GM12878 (cell line): Measurements from ENCODE around the gene PI4KB. TPM values are rescaled to one million over a fixed set of nuclear protein-coding genes. Genes with fewer than 3 reads are reported as not detected.

ENCODE experiments used
- BACH1 ChIP-seq: fragments of 450-650 bp; IDR thresholded peaks from 2 replicates; pipeline ENCODE4 v1.6.1; 2017; ENCODE audit warnings: mild to moderate bottlenecking, borderline replicate concordance
- CBFB ChIP-seq: IDR thresholded peaks from 2 replicates; pipeline ENCODE4 v1.6.1; 2016; ENCODE audit warnings: antibody characterized with exemption, low read depth
- DPF2 ChIP-seq: fragments of 450-650 bp; IDR thresholded peaks from 2 replicates; pipeline ENCODE4 v1.6.1; 2017; ENCODE audit warnings: mild to moderate bottlenecking
- FOS ChIP-seq: IDR thresholded peaks from 3 replicates; pipeline ENCODE4 v1.6.1; 2011; ENCODE audit warnings: borderline replicate concordance; ENCODE audit not compliant: insufficient read length; ENCODE audit errors: extremely low read depth
- GATAD2B ChIP-seq: fragments of 450-650 bp; conservative IDR thresholded peaks from 2 replicates; pipeline ENCODE4 v1.6.1; 2017; ENCODE audit warnings: low read depth, mild to moderate bottlenecking, moderate library complexity
- RB1 ChIP-seq: fragments of 450-650 bp; formaldehyde crosslinking; IDR thresholded peaks from 2 replicates; pipeline ENCODE4 v1.6.1; 2017; ENCODE audit warnings: mild to moderate bottlenecking, borderline replicate concordance
- RUNX3 ChIP-seq: IDR thresholded peaks from 2 replicates; pipeline ENCODE4 v1.6.1; 2012; ENCODE audit warnings: low read length, inconsistent platforms
- SP1 ChIP-seq: IDR thresholded peaks from one replicate; pipeline ENCODE4 v1.6.1; 2011; ENCODE audit warnings: low read depth, low read length
- STAT1 ChIP-seq: fragments of 450-650 bp; conservative IDR thresholded peaks from 2 replicates; pipeline ENCODE4 v1.6.1; 2014; ENCODE audit warnings: antibody characterized with exemption, mild to moderate bottlenecking
- SUZ12 ChIP-seq: fragments of 200-600 bp; sonication (generic); IDR thresholded peaks from one replicate; pipeline ENCODE4 v1.6.1; 2018; ENCODE audit warnings: antibody characterized with exemption, mild to moderate bottlenecking; ENCODE audit not compliant: unreplicated experiment
- TCF3 ChIP-seq: IDR thresholded peaks from 2 replicates; pipeline ENCODE4 v1.6.1; 2012; ENCODE audit warnings: low read depth, mild to moderate bottlenecking, low read length, borderline replicate concordance; ENCODE audit not compliant: insufficient read depth
- ZNF24 ChIP-seq: fragments of 450-650 bp; IDR thresholded peaks from 2 replicates; pipeline ENCODE4 v1.6.1; 2017; ENCODE audit warnings: antibody characterized with exemption, mild to moderate bottlenecking
- ZSCAN29 ChIP-seq: fragments of 450-650 bp; IDR thresholded peaks from 2 replicates; pipeline ENCODE4 v1.6.1; 2017; ENCODE audit warnings: mild to moderate bottlenecking, moderate library complexity
- polyA plus RNA-seq, 11 experiments: library from polyadenylated mRNA; depleted of rRNA in 4 of 11; unstranded in 6 of 11; stranded (reverse) in 5 of 11; fragments of >200 nt; fragmentation: Nextera tagmentation in 4 of 11; fragmentation: Illumina TruSeq in 1 of 11; extraction: Ambion mirVana in 4 of 11; extraction: Trizol in 1 of 11; gene quantifications; 1 replicate in 1 of 11; 2 replicates in 10 of 11; pipeline versions ENCODE4 v1.2.1 to v1.2.3, GENCODE V29; 2011 to 2016; ENCODE audit warnings: inconsistent platforms in 2 of 11, missing spikeins in 2 of 11, low read depth in 1 of 11
- total RNA-seq, 4 experiments: library from RNA; depleted of rRNA in 3 of 4; stranded (reverse); fragments of >200 nt in 3 of 4; fragmentation: Illumina TruSeq in 1 of 4; extraction: Trizol in 1 of 4; gene quantifications; 2 replicates each; pipeline versions ENCODE4 v1.2.1 to v1.2.3, GENCODE V29; 2013 to 2021
- TF ChIP-seq, protein P1 (sequence below): IDR thresholded peaks from 2 replicates; pipeline ENCODE4 v1.6.1; 2012; ENCODE audit warnings: low read length, inconsistent platforms
- TF ChIP-seq, protein P2 (sequence below): fragments of 450-650 bp; IDR thresholded peaks from 2 replicates; pipeline ENCODE4 v1.6.1; 2018; ENCODE audit warnings: borderline replicate concordance, mild to moderate bottlenecking; ENCODE audit not compliant: partially characterized antibody
- TF ChIP-seq, protein P3 (sequence below): fragments of 450-650 bp; formaldehyde crosslinking; IDR thresholded peaks from 2 replicates; pipeline ENCODE4 v1.4.0; 2020; ENCODE audit warnings: mild to moderate bottlenecking, moderate library complexity
- TF ChIP-seq, protein P4 (sequence below): fragments of 450-650 bp; IDR thresholded peaks from 2 replicates; pipeline ENCODE4 v1.6.1; 2017; ENCODE audit warnings: antibody characterized with exemption, mild to moderate bottlenecking, moderate library complexity
- TF ChIP-seq, protein P5 (sequence below): fragments of 450-650 bp; IDR thresholded peaks from 2 replicates; pipeline ENCODE4 v1.6.1; 2017; ENCODE audit warnings: low read depth, mild to moderate bottlenecking, moderate library complexity

PI4KB gene
- total and polyA plus RNA-seq, 10 of the 15 experiments (the other 5 are each of a cell fraction or from before 2014, with no cell fraction given), result 3.3 to 88.3 (median 51.7) TPM

DNA sequence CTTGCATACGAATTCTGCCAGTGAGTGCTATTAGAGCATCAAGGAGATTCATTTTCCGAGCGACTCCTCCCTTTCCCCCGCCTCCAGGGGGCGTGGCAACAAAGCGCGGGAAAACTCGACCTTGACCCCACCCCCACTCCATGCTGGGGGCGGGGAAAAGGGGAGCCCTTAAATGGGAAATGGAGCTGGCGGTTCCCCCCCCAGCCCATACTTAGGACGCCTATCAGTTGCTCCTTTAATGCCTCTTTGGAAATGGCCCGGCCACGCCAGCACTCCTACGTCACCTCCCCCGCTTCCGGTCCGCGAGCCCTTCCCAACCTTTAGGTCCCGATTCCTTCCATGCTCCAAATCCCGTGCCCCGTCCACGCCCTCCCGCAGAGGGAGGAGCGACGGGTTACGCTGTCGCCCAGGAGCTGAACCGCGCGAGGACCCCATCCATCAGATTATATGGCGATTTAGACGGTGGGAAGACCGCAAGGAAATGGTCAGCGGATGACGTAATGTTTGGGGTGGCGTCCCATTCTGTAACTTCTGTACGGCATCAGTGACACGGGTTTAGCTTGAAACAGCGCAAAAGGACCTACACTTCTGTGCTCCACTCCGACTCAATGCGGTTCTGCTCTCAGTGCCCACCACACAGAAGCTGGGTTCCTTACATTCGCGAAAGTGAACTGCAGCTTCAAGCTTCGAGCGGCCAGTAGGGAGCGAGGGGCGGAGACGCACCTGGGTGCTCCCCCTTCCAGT lies 45.8 kb downstream of the PI4KB start (continued):
- TF ChIP-seq SP1 (peak; percentile 92), CBFB (peak; percentile 84), SUZ12 (no peak), DPF2 (no peak), ZNF24 (no peak), RB1 (peak; percentile 100), RUNX3 (peak; percentile 84), GATAD2B (peak; percentile 70; the same call in 1 of the 2 replicates), ZSCAN29 (no peak), STAT1 (peak; percentile 97; the same call in 1 of the 2 replicates), BACH1 (no peak), TCF3 (no peak), FOS (no peak)
- TF ChIP-seq, protein P1, sequence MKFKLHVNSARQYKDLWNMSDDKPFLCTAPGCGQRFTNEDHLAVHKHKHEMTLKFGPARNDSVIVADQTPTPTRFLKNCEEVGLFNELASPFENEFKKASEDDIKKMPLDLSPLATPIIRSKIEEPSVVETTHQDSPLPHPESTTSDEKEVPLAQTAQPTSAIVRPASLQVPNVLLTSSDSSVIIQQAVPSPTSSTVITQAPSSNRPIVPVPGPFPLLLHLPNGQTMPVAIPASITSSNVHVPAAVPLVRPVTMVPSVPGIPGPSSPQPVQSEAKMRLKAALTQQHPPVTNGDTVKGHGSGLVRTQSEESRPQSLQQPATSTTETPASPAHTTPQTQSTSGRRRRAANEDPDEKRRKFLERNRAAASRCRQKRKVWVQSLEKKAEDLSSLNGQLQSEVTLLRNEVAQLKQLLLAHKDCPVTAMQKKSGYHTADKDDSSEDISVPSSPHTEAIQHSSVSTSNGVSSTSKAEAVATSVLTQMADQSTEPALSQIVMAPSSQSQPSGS, result peak; percentile 98
- TF ChIP-seq, protein P2, sequence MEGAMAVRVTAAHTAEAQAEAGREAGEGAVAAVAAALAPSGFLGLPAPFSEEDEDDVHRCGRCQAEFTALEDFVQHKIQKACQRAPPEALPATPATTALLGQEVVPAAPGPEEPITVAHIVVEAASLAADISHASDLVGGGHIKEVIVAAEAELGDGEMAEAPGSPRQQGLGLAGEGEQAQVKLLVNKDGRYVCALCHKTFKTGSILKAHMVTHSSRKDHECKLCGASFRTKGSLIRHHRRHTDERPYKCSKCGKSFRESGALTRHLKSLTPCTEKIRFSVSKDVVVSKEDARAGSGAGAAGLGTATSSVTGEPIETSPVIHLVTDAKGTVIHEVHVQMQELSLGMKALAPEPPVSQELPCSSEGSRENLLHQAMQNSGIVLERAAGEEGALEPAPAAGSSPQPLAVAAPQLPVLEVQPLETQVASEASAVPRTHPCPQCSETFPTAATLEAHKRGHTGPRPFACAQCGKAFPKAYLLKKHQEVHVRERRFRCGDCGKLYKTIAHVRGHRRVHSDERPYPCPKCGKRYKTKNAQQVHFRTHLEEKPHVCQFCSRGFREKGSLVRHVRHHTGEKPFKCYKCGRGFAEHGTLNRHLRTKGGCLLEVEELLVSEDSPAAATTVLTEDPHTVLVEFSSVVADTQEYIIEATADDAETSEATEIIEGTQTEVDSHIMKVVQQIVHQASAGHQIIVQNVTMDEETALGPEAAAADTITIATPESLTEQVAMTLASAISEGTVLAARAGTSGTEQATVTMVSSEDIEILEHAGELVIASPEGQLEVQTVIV, result peak; percentile 85
- TF ChIP-seq, protein P3, sequence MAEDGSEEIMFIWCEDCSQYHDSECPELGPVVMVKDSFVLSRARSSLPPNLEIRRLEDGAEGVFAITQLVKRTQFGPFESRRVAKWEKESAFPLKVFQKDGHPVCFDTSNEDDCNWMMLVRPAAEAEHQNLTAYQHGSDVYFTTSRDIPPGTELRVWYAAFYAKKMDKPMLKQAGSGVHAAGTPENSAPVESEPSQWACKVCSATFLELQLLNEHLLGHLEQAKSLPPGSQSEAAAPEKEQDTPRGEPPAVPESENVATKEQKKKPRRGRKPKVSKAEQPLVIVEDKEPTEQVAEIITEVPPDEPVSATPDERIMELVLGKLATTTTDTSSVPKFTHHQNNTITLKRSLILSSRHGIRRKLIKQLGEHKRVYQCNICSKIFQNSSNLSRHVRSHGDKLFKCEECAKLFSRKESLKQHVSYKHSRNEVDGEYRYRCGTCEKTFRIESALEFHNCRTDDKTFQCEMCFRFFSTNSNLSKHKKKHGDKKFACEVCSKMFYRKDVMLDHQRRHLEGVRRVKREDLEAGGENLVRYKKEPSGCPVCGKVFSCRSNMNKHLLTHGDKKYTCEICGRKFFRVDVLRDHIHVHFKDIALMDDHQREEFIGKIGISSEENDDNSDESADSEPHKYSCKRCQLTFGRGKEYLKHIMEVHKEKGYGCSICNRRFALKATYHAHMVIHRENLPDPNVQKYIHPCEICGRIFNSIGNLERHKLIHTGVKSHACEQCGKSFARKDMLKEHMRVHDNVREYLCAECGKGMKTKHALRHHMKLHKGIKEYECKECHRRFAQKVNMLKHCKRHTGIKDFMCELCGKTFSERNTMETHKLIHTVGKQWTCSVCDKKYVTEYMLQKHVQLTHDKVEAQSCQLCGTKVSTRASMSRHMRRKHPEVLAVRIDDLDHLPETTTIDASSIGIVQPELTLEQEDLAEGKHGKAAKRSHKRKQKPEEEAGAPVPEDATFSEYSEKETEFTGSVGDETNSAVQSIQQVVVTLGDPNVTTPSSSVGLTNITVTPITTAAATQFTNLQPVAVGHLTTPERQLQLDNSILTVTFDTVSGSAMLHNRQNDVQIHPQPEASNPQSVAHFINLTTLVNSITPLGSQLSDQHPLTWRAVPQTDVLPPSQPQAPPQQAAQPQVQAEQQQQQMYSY (CRISPR knock-in tag), result peak; percentile 67; the same call in 1 of the 2 replicates
- TF ChIP-seq, protein P4, sequence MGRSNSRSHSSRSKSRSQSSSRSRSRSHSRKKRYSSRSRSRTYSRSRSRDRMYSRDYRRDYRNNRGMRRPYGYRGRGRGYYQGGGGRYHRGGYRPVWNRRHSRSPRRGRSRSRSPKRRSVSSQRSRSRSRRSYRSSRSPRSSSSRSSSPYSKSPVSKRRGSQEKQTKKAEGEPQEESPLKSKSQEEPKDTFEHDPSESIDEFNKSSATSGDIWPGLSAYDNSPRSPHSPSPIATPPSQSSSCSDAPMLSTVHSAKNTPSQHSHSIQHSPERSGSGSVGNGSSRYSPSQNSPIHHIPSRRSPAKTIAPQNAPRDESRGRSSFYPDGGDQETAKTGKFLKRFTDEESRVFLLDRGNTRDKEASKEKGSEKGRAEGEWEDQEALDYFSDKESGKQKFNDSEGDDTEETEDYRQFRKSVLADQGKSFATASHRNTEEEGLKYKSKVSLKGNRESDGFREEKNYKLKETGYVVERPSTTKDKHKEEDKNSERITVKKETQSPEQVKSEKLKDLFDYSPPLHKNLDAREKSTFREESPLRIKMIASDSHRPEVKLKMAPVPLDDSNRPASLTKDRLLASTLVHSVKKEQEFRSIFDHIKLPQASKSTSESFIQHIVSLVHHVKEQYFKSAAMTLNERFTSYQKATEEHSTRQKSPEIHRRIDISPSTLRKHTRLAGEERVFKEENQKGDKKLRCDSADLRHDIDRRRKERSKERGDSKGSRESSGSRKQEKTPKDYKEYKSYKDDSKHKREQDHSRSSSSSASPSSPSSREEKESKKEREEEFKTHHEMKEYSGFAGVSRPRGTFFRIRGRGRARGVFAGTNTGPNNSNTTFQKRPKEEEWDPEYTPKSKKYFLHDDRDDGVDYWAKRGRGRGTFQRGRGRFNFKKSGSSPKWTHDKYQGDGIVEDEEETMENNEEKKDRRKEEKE, result no peak
- TF ChIP-seq, protein P5, sequence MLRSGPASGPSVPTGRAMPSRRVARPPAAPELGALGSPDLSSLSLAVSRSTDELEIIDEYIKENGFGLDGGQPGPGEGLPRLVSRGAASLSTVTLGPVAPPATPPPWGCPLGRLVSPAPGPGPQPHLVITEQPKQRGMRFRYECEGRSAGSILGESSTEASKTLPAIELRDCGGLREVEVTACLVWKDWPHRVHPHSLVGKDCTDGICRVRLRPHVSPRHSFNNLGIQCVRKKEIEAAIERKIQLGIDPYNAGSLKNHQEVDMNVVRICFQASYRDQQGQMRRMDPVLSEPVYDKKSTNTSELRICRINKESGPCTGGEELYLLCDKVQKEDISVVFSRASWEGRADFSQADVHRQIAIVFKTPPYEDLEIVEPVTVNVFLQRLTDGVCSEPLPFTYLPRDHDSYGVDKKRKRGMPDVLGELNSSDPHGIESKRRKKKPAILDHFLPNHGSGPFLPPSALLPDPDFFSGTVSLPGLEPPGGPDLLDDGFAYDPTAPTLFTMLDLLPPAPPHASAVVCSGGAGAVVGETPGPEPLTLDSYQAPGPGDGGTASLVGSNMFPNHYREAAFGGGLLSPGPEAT, result peak; percentile 99
